HepG2 (cell line): ENCODE data around the gene ABCD2. TPM values are rescaled to one million over a fixed set of nuclear protein-coding genes. Genes with fewer than 3 reads are reported as not detected.

Experiments used
- ATAC-seq: fragments of 200-7000 bp; cut with Tn5 transposase; 3 replicates; pipeline ENCODE4 v1.9.1; 2020; ENCODE audit warnings: mild to moderate bottlenecking, moderate library complexity
- Bru-seq: library from RNA; stranded (reverse); fragments of 400-500 nt; gene quantifications from one replicate; lab custom pipeline; 2021; lab: Mats Ljungman, UMichigan
- BruChase-seq, 2 experiments: library from RNA; stranded (reverse); fragments of 400-500 nt; gene quantifications; one replicate each; lab custom pipeline; 2021; lab: Mats Ljungman, UMichigan
- BruUV-seq: library from RNA; stranded (reverse); fragments of 400-500 nt; replicated peaks from 2 replicates; lab custom pipeline; 2021; lab: Mats Ljungman, UMichigan
- CTCF ChIA-PET: fragments of 300-600 bp; formaldehyde crosslinking; extraction: SDS; loops from one replicate; lab custom pipeline; 2021; ENCODE audit warnings: low total read pairs, inconsistent platforms, low intra/inter-chr PET ratio; lab: Yijun Ruan, JAX
- POLR2A ChIA-PET: fragments of 350-600 bp; sonication (Branson Sonifier 250); formaldehyde crosslinking; loops from one replicate; lab custom pipeline; 2020; ENCODE audit warnings: antibody characterized with exemption, inconsistent platforms; lab: Yijun Ruan, JAX
- DNase-seq: peaks from one replicate; pipeline ENCODE4 v3.0.0-alpha.2; 2015; ENCODE audit warnings: low spot score
- FAIRE-seq: peaks from 3 replicates; lab custom pipeline; 2011; peaks lifted over from hg19 to GRCh38; lab: Jason Lieb, UNC
- H2AFZ ChIP-seq: one replicate; pipeline ENCODE4 v1.6.1; 2011; ENCODE audit warnings: low read length, inconsistent platforms
- H3K27ac ChIP-seq: fragments of 300-600 bp; 3 replicates; pipeline ENCODE4 v1.8.0; 2011; ENCODE audit warnings: mixed run types, mild to moderate bottlenecking, mixed read lengths, low read length, inconsistent platforms; ENCODE audit not compliant: insufficient read depth; ENCODE audit errors: extremely low read length
- H3K27me3 ChIP-seq, 2 experiments: fragments of 200-600 bp in 1 of 2; 2 replicates in 1 of 2; 3 replicates in 1 of 2; pipeline versions ENCODE4 v1.6.0 to v1.8.0; 2011; ENCODE audit warnings: low read length in 2 of 2, mild to moderate bottlenecking in 2 of 2, moderate library complexity in 2 of 2, inconsistent platforms in 1 of 2; ENCODE audit not compliant: insufficient read depth in 2 of 2, control insufficient read depth in 1 of 2
- H3K36me3 ChIP-seq, 2 experiments: fragments of 200-600 bp in 1 of 2; replicated peaks in 1 of 2; 2 replicates in 1 of 2; 3 replicates in 1 of 2; pipeline versions ENCODE4 v1.5.1 to v1.8.0; 2011; ENCODE audit warnings: low read length in 2 of 2, inconsistent platforms in 1 of 2; ENCODE audit not compliant: insufficient read depth in 2 of 2, control insufficient read depth in 1 of 2
- H3K4me1 ChIP-seq: 2 replicates; pipeline ENCODE4 v1.5.1; 2012; ENCODE audit warnings: low read length, inconsistent platforms; ENCODE audit not compliant: insufficient read depth
- H3K4me2 ChIP-seq: 2 replicates; pipeline ENCODE4 v1.6.0; 2011; ENCODE audit warnings: low read depth, low read length, inconsistent platforms
- H3K4me3 ChIP-seq, 3 experiments: fragments of 200-600 bp in 1 of 3; sonication (generic), shearing (Covaris generic) in 1 of 3; replicated peaks in 1 of 3; 2 replicates each; pipeline ENCODE4 v1.5.1; 2011 to 2016; ENCODE audit warnings: low read length in 3 of 3, inconsistent platforms in 2 of 3, low read depth in 2 of 3, mild to moderate bottlenecking in 2 of 3, control low read depth in 1 of 3, mixed read lengths in 1 of 3; ENCODE audit not compliant: insufficient read depth in 1 of 3
- H3K79me2 ChIP-seq: one replicate; pipeline ENCODE4 v1.6.1; 2011; ENCODE audit warnings: low read length, inconsistent platforms; ENCODE audit not compliant: insufficient read depth
- H3K9ac ChIP-seq: 2 replicates; pipeline ENCODE4 v1.6.0; 2011; ENCODE audit warnings: mild to moderate bottlenecking, low read depth, low read length, inconsistent platforms; ENCODE audit not compliant: insufficient read depth
- H3K9me3 ChIP-seq: 2 replicates; pipeline ENCODE4 v1.5.1; 2012; ENCODE audit warnings: mild to moderate bottlenecking, low read length
- H4K20me1 ChIP-seq: 2 replicates; pipeline ENCODE4 v1.6.0; 2011; ENCODE audit warnings: inconsistent platforms, mild to moderate bottlenecking, low read length, moderate library complexity; ENCODE audit not compliant: insufficient read depth
- ASH2L ChIP-seq: fragments of 300-600, 200-600 bp; sonication (generic); IDR thresholded peaks from 2 replicates; pipeline ENCODE4 v1.7.0; 2017; ENCODE audit warnings: low read depth, mild to moderate bottlenecking, moderate library complexity, mixed read lengths, low read length; ENCODE audit not compliant: insufficient read length
- DDIT3 ChIP-seq: sonication (generic); formaldehyde crosslinking; IDR thresholded peaks from 2 replicates; pipeline ENCODE4 v1.4.0; 2020; ENCODE audit warnings: mild to moderate bottlenecking, missing genetic modification reagents
- GFI1 ChIP-seq: sonication (generic); formaldehyde crosslinking; IDR thresholded peaks from 2 replicates; pipeline ENCODE4 v1.5.0; 2020; ENCODE audit warnings: missing genetic modification reagents, mild to moderate bottlenecking, borderline replicate concordance
- HES4 ChIP-seq: sonication (generic); formaldehyde crosslinking; IDR thresholded peaks from 2 replicates; pipeline ENCODE4 v1.9.0; 2021; ENCODE audit warnings: mild to moderate bottlenecking, missing genetic modification reagents, borderline replicate concordance
- HNF4A ChIP-seq: sonication (generic); formaldehyde crosslinking; IDR thresholded peaks from 2 replicates; pipeline ENCODE4 v1.4.0; 2020; ENCODE audit warnings: missing genetic modification reagents
- HNRNPH1 ChIP-seq: fragments of 200-400 bp; formaldehyde crosslinking; optimal IDR thresholded peaks from 2 replicates; pipeline ENCODE3; 2017; ENCODE audit warnings: mild to moderate bottlenecking, low read depth, low read length
- HOXA9 ChIP-seq: sonication (generic); formaldehyde crosslinking; IDR thresholded peaks from 2 replicates; pipeline ENCODE4 v1.8.1; 2022; ENCODE audit warnings: missing genetic modification reagents, mild to moderate bottlenecking, moderate library complexity, borderline replicate concordance
- KLF11 ChIP-seq: IDR thresholded peaks from 2 replicates; pipeline ENCODE4 v1.6.1; 2016; ENCODE audit warnings: missing compliant biosample characterization
- LBX2 ChIP-seq: sonication (generic); formaldehyde crosslinking; IDR thresholded peaks from 2 replicates; pipeline ENCODE4 v1.5.0; 2020; ENCODE audit warnings: missing genetic modification reagents, mild to moderate bottlenecking, borderline replicate concordance
- NONO ChIP-seq, 2 experiments: fragments of 450-650 bp in 1 of 2; sonication (generic) in 1 of 2; formaldehyde crosslinking in 1 of 2; IDR thresholded peaks in 1 of 2; conservative IDR thresholded peaks in 1 of 2; 2 replicates each; pipeline versions ENCODE4 v1.6.1 to v1.8.0; 2017 to 2022; ENCODE audit warnings: mild to moderate bottlenecking in 1 of 2, missing genetic modification reagents in 1 of 2, moderate library complexity in 1 of 2
- RXRA ChIP-seq: sonication (generic); formaldehyde crosslinking; IDR thresholded peaks from 2 replicates; pipeline ENCODE4 v1.5.1; 2020; ENCODE audit warnings: missing genetic modification reagents
- TBX2 ChIP-seq: sonication (generic); formaldehyde crosslinking; IDR thresholded peaks from 2 replicates; pipeline ENCODE4 v1.5.0; 2020; ENCODE audit warnings: missing genetic modification reagents, mild to moderate bottlenecking, borderline replicate concordance
- THRA ChIP-seq: sonication (generic); formaldehyde crosslinking; IDR thresholded peaks from 2 replicates; pipeline ENCODE4 v1.4.0; 2020; ENCODE audit warnings: missing genetic modification reagents, borderline replicate concordance
- ZNF317 ChIP-seq: sonication (generic); formaldehyde crosslinking; IDR thresholded peaks from 2 replicates; pipeline ENCODE4 v1.5.0; 2020; ENCODE audit warnings: mild to moderate bottlenecking, missing genetic modification reagents
- ZNF746 ChIP-seq: sonication (generic); formaldehyde crosslinking; IDR thresholded peaks from 2 replicates; pipeline ENCODE4 v1.8.0; 2022; ENCODE audit warnings: mild to moderate bottlenecking, missing genetic modification reagents
- WGBS: methylation state at CpG from one replicate; pipeline ENCODE4 v1.1.6; 2017; ENCODE audit warnings: low lambda C conversion rate; 5-methylcytosine and 5-hydroxymethylcytosine counted together
- in situ Hi-C: cut with HindIII; loops from 2 replicates; pipeline ENCODE4 v1.10.0; 2017; ENCODE audit warnings: low pct_unique_long_range_greater_than_20kb; ENCODE audit not compliant: extremely low pct_ligation_motif_present
- intact Hi-C: fragments of 100-400 bp; cut with micrococcal nuclease; formaldehyde crosslinking; loops from one replicate; pipeline ENCODE4 v1.10.0; 2022; ENCODE audit not compliant: unreplicated experiment
- long read RNA-seq, 2 experiments: library from RNA in 1 of 2; library from polyadenylated mRNA in 1 of 2; stranded (forward) in 1 of 2; unstranded in 1 of 2; transcript quantifications; one replicate each; pipeline ENCODE4 v2.0.0, GENCODE V29; 2019 to 2022
- polyA minus RNA-seq, 3 experiments: library from RNA; depleted of rRNA, polyadenylated mRNA; stranded (reverse); fragments of >200 nt; gene quantifications; 2 replicates each; pipeline ENCODE4 v1.2.3, GENCODE V29; 2011; ENCODE audit warnings: low replicate concordance in 1 of 3
- polyA plus RNA-seq, 8 experiments: library from polyadenylated mRNA; depleted of rRNA in 3 of 8; stranded (reverse) in 7 of 8; unstranded in 1 of 8; fragments of >200 nt; fragmentation: Illumina TruSeq in 4 of 8; extraction: Trizol in 4 of 8; gene quantifications; 2 replicates each; pipeline versions ENCODE4 v1.2.1 to v1.2.3, GENCODE V29; 2011 to 2016; ENCODE audit warnings: low read depth in 4 of 8, missing spikeins in 1 of 8, mixed read lengths in 1 of 8; ENCODE audit not compliant: insufficient read depth in 1 of 8
- total RNA-seq, 5 experiments: library from RNA; depleted of rRNA; stranded (reverse); fragments of >200 nt; fragmentation: Illumina TruSeq; extraction: Trizol; gene quantifications; 2 replicates each; pipeline ENCODE4 v1.2.3, GENCODE V29; 2016; ENCODE audit warnings: low read depth in 1 of 5

The ABCD2 gene
- not detected in 2 replicates for total RNA-seq (2016; rRNA removed; fragmentation: Illumina TruSeq; extraction: Trizol)
- not detected in 2 replicates for total RNA-seq (2016; cell fraction: cytosol; rRNA removed; fragmentation: Illumina TruSeq; extraction: Trizol; ENCODE audit: low read depth)
- total RNA-seq (2016; cell fraction: insoluble cytoplasmic fraction; rRNA removed; fragmentation: Illumina TruSeq; extraction: Trizol): not detected in 2 replicates
- total RNA-seq (2016; cell fraction: membrane; rRNA removed; fragmentation: Illumina TruSeq; extraction: Trizol): not detected in 2 replicates
- not detected in 2 replicates for total RNA-seq (2016; cell fraction: nucleus; rRNA removed; fragmentation: Illumina TruSeq; extraction: Trizol)
- polyA plus RNA-seq (2011; rRNA removed): not detected in 2 replicates
- not detected in 2 replicates for polyA plus RNA-seq (2011; cell fraction: cytosol; rRNA removed)
- polyA plus RNA-seq (2011; cell fraction: nucleus; rRNA removed): not detected in 2 replicates
- polyA plus RNA-seq (2012): not detected in 2 replicates
- polyA plus RNA-seq (2016; cell fraction: cytosol; fragmentation: Illumina TruSeq; extraction: Trizol; ENCODE audit: low read depth): not detected in 2 replicates
- not detected in 2 replicates for polyA plus RNA-seq (2016; cell fraction: insoluble cytoplasmic fraction; fragmentation: Illumina TruSeq; extraction: Trizol; ENCODE audit: low read depth)
- not detected in 2 replicates for polyA plus RNA-seq (2016; cell fraction: membrane; fragmentation: Illumina TruSeq; extraction: Trizol; ENCODE audit: low read depth)
- polyA plus RNA-seq (2016; cell fraction: nucleus; fragmentation: Illumina TruSeq; extraction: Trizol; ENCODE audit: insufficient read depth, low read depth): not detected in 2 replicates
- polyA minus RNA-seq (2011; rRNA and poly(A)+ RNA removed; ENCODE audit: low replicate concordance): not detected in 2 replicates
- polyA minus RNA-seq (2011; cell fraction: cytosol; rRNA and poly(A)+ RNA removed): not detected in 2 replicates
- polyA minus RNA-seq (2011; cell fraction: nucleus; rRNA and poly(A)+ RNA removed): not detected in 2 replicates
- Bru-seq, nascent RNA: percentile 10 among the genes with signal in this experiment
- BruChase-seq, experiment 1, labeled RNA remaining after a 6-hour chase: percentile 6 among the genes with signal in this experiment
- percentile 8 among the genes with signal in this experiment for BruChase-seq, experiment 2, labeled RNA remaining after a 2-hour chase
- long read RNA-seq, experiment 1: 0 reads
- long read RNA-seq, experiment 2: 0 reads

- POLR2A ChIA-PET: no interaction called here
- TF ChIP-seq HNF4A (CRISPR knock-in tag) (no peak; the same call in 1 of the 2 replicates), ZNF746 (CRISPR knock-in tag) (no peak), RXRA (no peak; the same call in 1 of the 2 replicates), ASH2L (no peak), LBX2 (CRISPR knock-in tag) (no peak), HOXA9 (CRISPR knock-in tag) (no peak), HNRNPH1 (no peak), NONO (IDR thresholded peaks at IDR 0.05) (no peak), NONO (CRISPR knock-in tag; conservative IDR thresholded peaks at IDR 0.05) (no peak), ZNF317 (no peak), TBX2 (no peak), HES4 (CRISPR knock-in tag) (no peak), THRA (peak; percentile 74; the same call in 1 of the 2 replicates), DDIT3 (CRISPR knock-in tag) (no peak), GFI1 (no peak), KLF11 (CRISPR knock-in tag) (no peak)
Observed at GRCh38 chr12:39619660-39620433, at the start of gene ABCD2. Gene ABCD2 (minus strand): TSS chr12:39619803. CDS start chr12:39619615, 188 bp downstream.

More at GRCh38 chr12:39619660-39620433, at the start of gene ABCD2:
- DNase-seq (peak; percentile 32), FAIRE-seq (peak; percentile 70), ATAC-seq (peak; percentile 99)
- H3K4me3 ChIP-seq: peak within 1 kb of the TSS in 2 of 3 experiments; percentile 40 to 50; a peak in 4 of 6 replicates
- BruUV-seq: no TSS peak
- CTCF ChIA-PET: interaction anchor here (1.6 kb wide), 1 partner anchor 302 kb away, joined by 3 read pairs; no protein-coding TSS in a partner anchor
- peak within 1 kb of the TSS; percentile 93 for H2AFZ ChIP-seq
- H3K79me2 ChIP-seq: no peaks in the 10 kb centered on the region
- peaks cover 21% of the 10 kb centered on the region for H3K4me1 ChIP-seq
- in situ Hi-C loops (no loop called here), intact Hi-C loops (loop anchor here (1.0 kb wide), 1 partner anchor 302 kb away; no protein-coding TSS in a partner anchor)
- no peaks in the 10 kb centered on the region; a peak in 2 of 5 replicates for H3K27me3 ChIP-seq
- H3K9me3 ChIP-seq: no peaks in the 10 kb centered on the region
- WGBS: 4% methylated on average over 20 of the region's 20 CpGs
- H3K36me3 ChIP-seq: no peaks in the 10 kb centered on the region
- no peak within 1 kb of the TSS for H3K9ac ChIP-seq
- no peaks in the 10 kb centered on the region for H4K20me1 ChIP-seq
- H3K27ac ChIP-seq: no peak within 1 kb of the TSS
- H3K4me2 ChIP-seq: peak within 1 kb of the TSS; percentile 76
